ENCODE data around the gene TM2D1. TPM values are rescaled to one million over a fixed set of nuclear protein-coding genes. Genes with fewer than 3 reads are reported as not detected.

TM2D1 gene
- polyA plus RNA-seq, 12 donors = 44.9 to 80.1 (median 62.9) TPM; not detected in 1

- DNase-seq = no peak
These were observed 75.8 kb downstream of the TM2D1 start for GRCh38 chr1:61648983-61649742.

- no peak for DNase-seq
These were observed 77.8 kb downstream of the TM2D1 start for GRCh38 chr1:61647142-61647541.

DNA sequence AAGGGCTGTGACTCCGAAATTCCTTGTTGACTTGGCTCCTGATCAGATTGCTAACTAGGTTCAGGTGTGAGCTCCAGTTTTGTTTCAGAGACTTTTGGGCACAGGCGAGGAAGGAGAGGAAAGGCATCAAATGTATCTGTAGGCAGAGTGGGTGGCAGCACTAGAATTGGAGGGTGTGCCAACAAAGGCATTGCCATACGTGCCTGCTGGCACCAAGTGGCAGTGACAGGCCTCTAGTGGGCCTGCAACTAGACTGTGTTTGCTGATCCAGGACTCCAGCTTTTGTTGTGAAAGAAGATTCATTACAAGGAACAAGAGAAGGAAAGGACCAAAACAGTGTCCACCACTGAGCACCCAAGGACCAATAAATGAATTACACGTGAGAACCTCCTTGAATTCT lies 79.5 kb downstream of the TM2D1 start:
- no peak for DNase-seq

GRCh38 chr1:61644303-61644702 lies 80.6 kb downstream of the TM2D1 start:
- no peak for DNase-seq

DNA sequence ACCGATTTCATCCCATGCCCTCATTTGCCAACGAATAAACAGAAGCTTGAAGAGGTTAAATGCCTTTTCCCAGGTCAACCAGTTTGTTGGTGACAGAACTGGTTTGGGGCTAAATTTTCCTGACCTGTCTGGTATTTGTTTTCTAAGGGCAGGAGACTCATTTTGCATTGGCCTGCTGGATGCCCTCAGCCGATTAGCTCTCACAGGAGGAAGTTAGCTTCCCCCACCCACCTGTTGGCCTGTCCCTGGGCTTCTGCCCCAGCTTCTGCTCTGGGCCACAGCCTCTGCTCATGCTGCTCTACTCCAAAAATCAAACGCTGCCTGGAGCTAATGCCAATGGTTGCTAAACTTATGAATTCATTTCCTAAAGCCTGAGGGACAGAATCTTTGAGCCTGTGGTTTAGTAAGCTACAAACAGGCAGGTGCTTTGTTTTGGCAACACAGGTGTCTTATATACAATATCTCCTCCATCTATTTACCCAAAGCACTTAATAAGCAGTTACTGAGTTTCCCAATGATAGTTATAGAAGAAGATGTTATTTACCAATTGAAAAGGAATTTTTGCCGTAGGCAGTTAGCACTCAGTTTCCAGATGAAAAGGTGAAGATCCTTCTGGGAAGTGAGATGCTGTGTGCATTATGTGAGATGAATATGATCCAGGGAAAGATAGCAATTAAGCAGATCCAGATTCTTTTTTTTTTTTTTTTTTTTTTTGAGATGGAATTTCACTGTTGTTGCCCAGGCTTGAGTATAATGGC lies 82.3 kb downstream of the TM2D1 start:
- no peak for DNase-seq

DNA sequence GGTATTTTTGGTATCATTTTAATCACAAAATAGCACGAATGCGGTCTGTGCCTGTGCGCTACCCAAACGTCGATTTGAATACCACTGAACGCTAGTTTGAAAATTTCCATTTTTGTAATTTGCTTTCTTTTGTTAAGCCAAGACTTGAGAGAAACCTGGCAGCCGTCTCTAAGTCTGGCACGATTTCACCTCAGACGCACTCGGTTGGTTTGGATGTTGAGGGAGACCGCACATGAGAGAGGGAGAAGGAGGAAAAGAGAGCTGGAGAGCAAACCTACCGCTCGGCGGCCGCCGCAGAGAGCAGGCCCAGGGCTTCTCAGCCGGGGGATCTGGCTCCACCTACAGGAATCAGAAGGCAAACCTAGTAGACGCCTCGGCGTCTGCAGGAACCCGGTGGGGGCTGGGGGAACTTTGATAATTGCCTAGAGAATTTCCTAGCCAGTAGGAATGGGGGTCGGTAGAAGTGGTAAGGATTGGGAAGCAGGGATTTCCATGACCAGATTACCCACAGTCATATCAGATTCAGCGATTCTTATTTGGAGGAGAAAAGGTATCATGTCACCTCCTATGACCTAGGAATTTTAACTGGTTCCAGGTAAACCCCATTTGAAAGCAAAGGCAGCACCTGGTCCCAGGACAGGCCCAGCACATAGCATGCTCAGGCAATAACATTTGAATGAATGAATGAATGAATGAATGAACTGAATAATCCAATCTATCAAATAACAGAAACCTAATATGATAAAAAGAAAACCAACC lies 83.2 kb downstream of the TM2D1 start:
- peak; percentile 89 for DNase-seq

DNA sequence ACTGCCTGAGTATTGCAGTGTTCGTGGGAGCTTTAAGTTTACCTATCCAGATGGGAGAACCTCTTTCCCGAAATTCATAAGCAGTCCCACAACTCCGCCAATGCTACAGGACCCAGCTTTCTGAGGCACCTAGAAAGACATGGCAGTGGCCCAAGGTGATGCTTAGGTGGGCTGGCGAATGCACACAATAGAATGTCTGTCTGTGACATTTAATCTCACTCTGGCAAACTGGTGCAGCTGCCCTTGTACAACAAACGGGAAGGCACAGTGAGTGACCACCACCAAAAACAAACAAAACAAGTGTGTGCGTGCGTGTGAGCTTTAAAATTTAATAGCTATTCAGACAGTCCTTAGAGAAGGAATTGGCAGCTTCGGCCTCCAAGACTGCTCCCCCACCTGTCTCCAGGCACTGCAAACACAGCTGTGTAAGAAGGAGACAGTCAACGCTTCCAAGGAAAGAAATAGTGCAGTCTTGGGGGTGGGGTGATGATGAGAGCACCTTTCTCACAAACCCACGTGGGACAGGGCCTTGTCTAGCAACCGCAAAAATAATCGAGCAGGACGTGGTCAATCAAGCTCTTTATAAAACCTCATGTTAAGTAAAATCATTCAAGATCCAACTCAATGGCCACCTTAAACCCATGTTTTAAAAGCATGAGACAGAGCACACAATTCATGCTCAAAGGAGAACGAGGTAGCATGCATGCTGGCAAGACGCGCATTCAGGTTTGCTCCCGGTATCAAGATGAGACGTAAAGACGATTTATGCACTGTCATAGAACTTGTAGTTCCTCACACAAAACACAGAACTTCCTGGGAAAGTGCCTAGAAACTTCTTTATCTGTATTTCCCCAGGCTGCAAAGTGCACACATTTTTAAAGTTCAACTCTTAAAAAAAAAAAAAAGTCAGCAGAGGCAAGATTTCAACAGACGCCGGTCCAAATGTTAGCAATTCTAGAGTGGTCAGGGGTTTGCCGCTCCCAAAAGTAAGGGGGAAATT lies 84.1 kb downstream of the TM2D1 start:
- peak; percentile 82 for DNase-seq

DNA sequence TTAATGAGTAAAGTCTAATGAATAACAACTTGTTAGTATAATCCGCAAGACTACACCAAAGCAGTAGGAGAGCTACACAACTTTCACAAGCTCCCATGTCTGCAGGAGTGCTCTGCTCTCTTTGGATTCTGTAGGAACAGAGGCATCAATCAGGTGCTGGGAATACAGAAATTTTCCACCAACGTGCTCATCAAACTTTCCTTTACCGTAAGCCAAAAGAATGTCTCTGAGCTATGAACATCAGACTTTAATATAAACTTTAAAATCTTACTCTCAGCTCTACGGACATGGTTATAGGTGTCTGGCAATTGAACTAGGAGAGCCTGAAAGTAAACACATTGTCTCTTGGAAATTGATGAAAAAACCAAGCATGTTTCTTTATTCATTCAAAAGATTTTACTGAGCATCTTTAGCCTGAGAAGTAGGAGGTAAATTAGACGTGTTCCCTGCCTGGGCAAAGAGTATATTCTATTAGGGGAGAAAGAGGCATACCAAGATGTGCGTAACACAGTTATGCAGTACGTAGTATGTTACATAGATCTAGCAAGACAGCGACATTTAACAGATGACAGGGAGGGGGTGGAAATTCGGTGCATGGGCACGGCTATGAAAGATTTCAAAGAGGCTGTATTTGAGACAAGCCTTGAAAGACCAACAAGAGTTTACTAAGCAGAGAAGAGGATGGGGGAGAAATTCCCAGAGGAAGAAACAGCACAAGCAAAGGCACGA lies 85.2 kb downstream of the TM2D1 start:
- peak; percentile 63 for DNase-seq

GRCh38 chr1:61638911-61639605 lies 85.9 kb downstream of the TM2D1 start:
- DNase-seq = no peak

DNA sequence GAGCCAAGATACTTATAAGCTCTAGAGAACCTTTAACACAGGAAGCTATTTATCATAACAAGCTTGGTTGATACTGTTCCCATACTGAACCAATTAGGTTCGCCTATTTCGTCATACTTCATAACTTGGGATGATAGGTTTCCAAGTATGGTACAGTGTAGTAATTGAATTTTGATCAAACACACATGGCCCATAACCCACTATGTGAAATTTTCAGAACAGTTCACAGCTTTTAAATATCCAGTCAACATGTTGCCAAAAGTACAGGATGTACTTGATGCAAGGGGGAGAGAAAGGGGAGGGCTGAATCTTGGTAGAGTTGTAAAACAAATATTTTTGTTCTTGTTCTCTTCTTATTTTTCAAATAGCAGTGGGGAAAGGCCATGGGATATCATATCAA lies 86.6 kb downstream of the TM2D1 start:
- DNase-seq = peak; percentile 88

- no peak for DNase-seq
These were observed 87.5 kb downstream of the TM2D1 start for GRCh38 chr1:61637470-61637869.

- DNase-seq = no peak
These were observed 88.1 kb downstream of the TM2D1 start for GRCh38 chr1:61636814-61637213.

GRCh38 chr1:61636376-61636775 lies 88.6 kb downstream of the TM2D1 start:
- DNase-seq = no peak

DNA sequence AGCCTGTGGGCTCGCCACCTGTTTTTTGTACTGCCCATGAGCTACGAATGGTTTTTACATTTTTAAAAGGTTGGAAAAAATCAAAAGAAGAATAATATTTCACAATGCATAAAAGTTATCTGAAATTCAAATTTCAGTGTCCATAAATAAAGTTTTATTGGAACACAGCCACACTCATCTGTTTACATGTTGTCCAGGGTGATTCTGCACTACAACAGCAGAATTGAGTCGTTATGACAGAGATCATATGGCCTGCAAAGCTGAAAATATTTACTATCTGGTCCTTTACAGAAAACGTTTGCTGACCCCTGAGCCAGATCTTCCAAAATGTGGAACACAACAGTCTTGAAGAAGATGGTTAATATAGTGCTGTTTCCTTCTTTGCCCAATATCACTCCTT lies 89.4 kb downstream of the TM2D1 start:
- no peak for DNase-seq

GRCh38 chr1:61631436-61631835 lies 93.5 kb downstream of the TM2D1 start:
- no peak for DNase-seq
